ENCODE results near the gene CORT. TPM values are rescaled to one million over a fixed set of nuclear protein-coding genes. Genes with fewer than 3 reads are reported as not detected.
A peak's percentile ranks its signal among the peaks of the same experiment; 100 is the strongest.

Gene CORT
- total RNA-seq, 4 donors from 2014 or later, result not detected

DNA sequence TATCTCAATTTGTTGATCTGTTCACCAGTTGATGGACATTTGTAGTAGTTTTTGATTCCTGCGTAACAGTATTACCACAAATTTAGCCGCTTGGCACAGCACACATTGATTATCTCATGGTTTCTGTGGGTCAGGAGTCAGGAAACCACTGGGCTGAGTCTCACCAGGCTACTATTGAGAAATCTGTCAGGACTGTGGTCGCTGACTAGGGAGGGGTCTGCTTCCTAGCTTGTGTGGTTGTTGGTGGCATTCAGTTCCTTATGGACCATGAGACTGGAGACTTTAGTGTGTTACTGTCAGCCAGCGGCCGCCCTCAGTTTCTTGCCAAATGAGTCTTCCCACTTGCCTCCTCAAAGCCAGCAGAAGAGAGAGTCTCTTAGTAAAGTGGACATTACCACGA, 34.7 kb downstream of the CORT start:
- Histone ChIP-seq H3K27ac (no peak overlapping the region), H3K9me3 (no peaks in the 10 kb centered on the region), H3K4me1 (no peaks in the 10 kb centered on the region), H3K36me3 (no peaks in the 10 kb centered on the region), H3K4me3 (no peak overlapping the region), H3K27me3 (no peaks in the 10 kb centered on the region)
- DNase-seq (ENCODE audit: low spot score in 2 of 2), result no peak
- TF ChIP-seq, protein P1, sequence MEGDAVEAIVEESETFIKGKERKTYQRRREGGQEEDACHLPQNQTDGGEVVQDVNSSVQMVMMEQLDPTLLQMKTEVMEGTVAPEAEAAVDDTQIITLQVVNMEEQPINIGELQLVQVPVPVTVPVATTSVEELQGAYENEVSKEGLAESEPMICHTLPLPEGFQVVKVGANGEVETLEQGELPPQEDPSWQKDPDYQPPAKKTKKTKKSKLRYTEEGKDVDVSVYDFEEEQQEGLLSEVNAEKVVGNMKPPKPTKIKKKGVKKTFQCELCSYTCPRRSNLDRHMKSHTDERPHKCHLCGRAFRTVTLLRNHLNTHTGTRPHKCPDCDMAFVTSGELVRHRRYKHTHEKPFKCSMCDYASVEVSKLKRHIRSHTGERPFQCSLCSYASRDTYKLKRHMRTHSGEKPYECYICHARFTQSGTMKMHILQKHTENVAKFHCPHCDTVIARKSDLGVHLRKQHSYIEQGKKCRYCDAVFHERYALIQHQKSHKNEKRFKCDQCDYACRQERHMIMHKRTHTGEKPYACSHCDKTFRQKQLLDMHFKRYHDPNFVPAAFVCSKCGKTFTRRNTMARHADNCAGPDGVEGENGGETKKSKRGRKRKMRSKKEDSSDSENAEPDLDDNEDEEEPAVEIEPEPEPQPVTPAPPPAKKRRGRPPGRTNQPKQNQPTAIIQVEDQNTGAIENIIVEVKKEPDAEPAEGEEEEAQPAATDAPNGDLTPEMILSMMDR (IDR thresholded peaks at IDR 0.05), result no peak
- TF ChIP-seq POLR2AphosphoS5 (IDR thresholded peaks at IDR 0.05) (no peak), EP300 (IDR thresholded peaks at IDR 0.05) (no peak), POLR2A (IDR thresholded peaks at IDR 0.05) (no peak)
- WGBS, result 96% methylated on average over 3 of the region's 6 CpGs

DNA sequence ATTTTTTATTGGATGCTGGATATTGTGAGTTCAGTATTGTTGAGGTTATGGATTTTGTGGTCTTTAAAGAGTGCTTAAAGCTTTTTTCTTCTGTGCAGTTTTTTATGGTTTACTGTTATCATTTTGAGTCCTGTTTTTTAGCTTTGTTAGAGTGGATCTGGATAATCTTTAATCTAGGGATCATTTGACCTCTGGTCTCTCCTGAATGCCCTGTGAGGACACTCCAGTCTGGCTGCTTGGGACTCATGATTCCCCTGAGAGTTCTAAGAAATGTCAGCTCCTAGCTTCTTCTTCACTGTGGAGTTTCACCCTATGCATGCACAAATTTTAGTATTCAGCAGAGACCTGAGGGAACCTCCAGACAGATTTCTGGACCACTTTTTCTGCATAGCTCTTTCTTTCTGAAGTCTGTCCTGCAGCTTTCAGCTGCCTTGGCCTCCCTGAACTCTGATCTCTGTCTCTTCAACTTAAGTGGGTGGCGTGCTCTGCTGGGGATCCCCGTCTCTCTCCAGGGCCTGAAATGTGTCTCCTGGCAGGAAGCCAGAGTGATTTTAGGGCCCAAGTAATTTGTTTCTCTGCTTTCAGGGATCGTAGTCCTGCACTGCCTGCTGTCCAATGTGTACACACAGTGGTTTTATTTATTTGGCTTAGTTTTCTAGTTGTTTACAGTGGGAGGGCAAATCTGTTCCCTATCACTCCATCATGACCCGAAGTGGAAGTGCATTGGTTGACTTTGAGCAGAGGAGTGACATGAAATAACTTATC, 39.6 kb downstream of the CORT start:
- Histone ChIP-seq H3K27ac (no peak overlapping the region), H3K27me3 (no peaks in the 10 kb centered on the region), H3K36me3 (no peaks in the 10 kb centered on the region), H3K4me1 (peaks cover 2% of the 10 kb centered on the region), H3K9me3 (no peaks in the 10 kb centered on the region), H3K4me3 (no peak overlapping the region)
- 46% methylated on average over 4 of the region's 4 CpGs for WGBS
- TF ChIP-seq, protein P1 (IDR thresholded peaks at IDR 0.05), result no peak
- TF ChIP-seq EP300 (IDR thresholded peaks at IDR 0.05) (no peak), POLR2A (IDR thresholded peaks at IDR 0.05) (no peak), POLR2AphosphoS5 (IDR thresholded peaks at IDR 0.05) (no peak)
- no peak for DNase-seq (ENCODE audit: low spot score in 2 of 2)

DNA sequence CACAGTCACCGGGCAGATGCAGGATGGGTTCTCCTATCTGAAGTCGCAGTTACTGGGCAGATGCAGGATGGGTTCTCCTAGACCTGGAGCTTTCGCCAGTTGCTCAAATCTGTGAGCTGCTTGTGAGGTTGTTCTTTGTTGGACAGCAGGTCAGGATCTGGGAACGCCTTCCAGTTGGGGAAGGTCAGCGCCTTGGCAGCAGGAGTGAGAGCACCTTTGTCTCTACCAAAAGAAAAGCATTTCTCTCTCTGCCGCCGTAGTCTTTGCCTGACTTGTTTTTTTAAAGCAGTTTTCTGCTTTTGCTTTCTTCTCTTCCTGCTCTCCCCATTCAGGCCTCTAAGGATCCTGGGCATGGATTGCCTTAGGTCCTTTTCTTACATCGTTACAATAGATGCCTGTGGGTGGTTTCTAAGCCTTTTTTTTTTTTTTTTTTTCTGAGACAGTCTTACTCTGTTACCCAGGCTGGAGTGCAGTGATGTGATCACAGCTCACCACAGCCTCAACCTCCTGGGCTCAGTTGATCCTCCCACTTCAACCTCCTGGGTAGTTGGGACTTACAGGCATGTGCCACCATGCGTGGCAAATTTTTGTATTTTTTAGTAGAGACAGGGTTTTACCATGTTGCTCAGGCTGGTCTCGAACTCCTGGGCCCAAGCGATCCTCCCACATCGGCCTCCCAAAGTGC, 40.6 kb downstream of the CORT start:
- Histone ChIP-seq H3K27me3 (no peaks in the 10 kb centered on the region), H3K27ac (no peak overlapping the region), H3K4me1 (peaks cover 12% of the 10 kb centered on the region), H3K9me3 (no peaks in the 10 kb centered on the region), H3K4me3 (no peak overlapping the region), H3K36me3 (no peaks in the 10 kb centered on the region)
- TF ChIP-seq EP300 (IDR thresholded peaks at IDR 0.05) (no peak), POLR2A (IDR thresholded peaks at IDR 0.05) (no peak), POLR2AphosphoS5 (IDR thresholded peaks at IDR 0.05) (no peak)
- TF ChIP-seq, protein P1 (IDR thresholded peaks at IDR 0.05), result no peak
- DNase-seq (ENCODE audit: low spot score in 2 of 2), result no peak
- WGBS, result 83% methylated on average over 12 of the region's 12 CpGs

DNA sequence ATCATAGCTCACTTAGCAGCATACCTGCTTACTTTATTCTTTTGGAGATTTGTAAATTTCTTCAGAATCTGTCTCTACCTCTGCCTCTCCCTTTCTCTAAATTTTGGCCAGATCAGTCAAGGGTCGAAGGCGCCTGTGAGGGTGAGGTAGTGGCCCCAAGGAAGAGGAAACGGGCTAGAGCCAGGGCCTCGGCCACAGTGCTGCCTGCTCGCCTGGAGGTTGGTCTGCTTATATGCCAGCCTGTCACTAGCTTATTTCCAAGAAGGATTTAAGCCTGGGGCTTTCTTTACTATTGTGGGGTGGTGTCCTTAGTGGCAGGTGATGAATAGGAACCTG, 44.6 kb downstream of the CORT start:
- Histone ChIP-seq H3K4me3 (no peak overlapping the region), H3K9me3 (no peaks in the 10 kb centered on the region), H3K27ac (no peak overlapping the region), H3K4me1 (peaks cover 22% of the 10 kb centered on the region), H3K36me3 (no peaks in the 10 kb centered on the region), H3K27me3 (no peaks in the 10 kb centered on the region)
- 63% methylated on average over 5 of the region's 5 CpGs for WGBS
- DNase-seq (ENCODE audit: low spot score in 2 of 2), result no peak
- TF ChIP-seq, protein P1 (IDR thresholded peaks at IDR 0.05), result no peak
- TF ChIP-seq EP300 (IDR thresholded peaks at IDR 0.05) (no peak), POLR2AphosphoS5 (IDR thresholded peaks at IDR 0.05) (no peak), POLR2A (IDR thresholded peaks at IDR 0.05) (no peak)

DNA sequence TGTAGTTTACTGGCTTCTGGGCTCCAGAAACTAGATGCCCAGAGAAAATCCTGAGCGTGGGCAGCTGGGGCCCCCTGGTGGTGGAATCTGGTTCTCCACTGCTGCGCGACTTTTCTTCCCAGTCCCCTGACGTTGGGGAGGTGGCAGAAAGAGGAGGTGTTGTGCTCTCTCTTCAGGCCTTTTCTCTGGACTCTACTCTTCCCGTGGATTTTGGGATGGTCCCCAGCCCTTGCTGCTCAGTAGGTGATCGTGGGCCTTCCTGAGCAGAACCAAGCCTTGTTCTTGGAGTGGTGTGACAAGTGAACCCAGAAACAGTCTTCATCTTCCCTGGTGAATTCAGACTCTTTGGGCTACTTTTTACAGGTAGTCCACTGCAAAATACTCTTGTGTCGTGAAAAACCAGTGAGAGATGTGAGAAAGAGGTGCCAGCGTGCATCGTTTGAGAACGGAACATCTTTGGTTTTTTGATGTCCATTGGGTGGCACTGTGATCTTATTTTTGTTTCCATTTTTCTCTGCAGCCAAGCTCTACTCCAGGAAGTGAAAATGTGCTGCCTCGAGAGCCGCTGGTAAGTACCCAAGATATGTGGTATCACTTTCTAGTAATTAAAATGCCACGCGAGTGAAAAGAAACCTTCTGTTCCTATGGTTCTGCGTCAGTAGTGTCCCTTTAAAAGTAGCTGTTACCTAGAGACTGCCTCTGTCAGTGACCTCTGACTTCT, 45.1 kb downstream of the CORT start:
- TF ChIP-seq EP300 (IDR thresholded peaks at IDR 0.05) (no peak), POLR2AphosphoS5 (IDR thresholded peaks at IDR 0.05) (no peak)
- TF ChIP-seq, protein P1 (IDR thresholded peaks at IDR 0.05), result peak; percentile 79 to 93
- Histone ChIP-seq H3K36me3 (no peaks in the 10 kb centered on the region), H3K27ac (peak overlapping the region; percentile 87), H3K9me3 (no peaks in the 10 kb centered on the region), H3K27me3 (no peaks in the 10 kb centered on the region), H3K4me3 (peak overlapping the region; percentile 33), H3K4me1 (peaks cover 22% of the 10 kb centered on the region)
- WGBS, result 3% methylated on average over 15 of the region's 15 CpGs
- peak in 1 of 2 donors; percentile 85 for DNase-seq (ENCODE audit: low spot score in 2 of 2)
